Liver (tissue), 9 donors: ENCODE measurements around the gene C21orf58. TPM values are rescaled to one million over a fixed set of nuclear protein-coding genes. Genes with fewer than 3 reads are reported as not detected.

Experiments
- DNase-seq: peaks from one replicate; pipeline ENCODE4 v3.0.0-alpha.2; 2017; ENCODE audit warnings: low spot score
- H3K27ac ChIP-seq, 2 donors: one replicate each; pipeline ENCODE4 v1.7.0; 2013; ENCODE audit warnings: inconsistent platforms in 2 of 2, low read length in 2 of 2, control low read depth in 1 of 2, low read depth in 1 of 2, mild to moderate bottlenecking in 1 of 2
- H3K27me3 ChIP-seq, 4 donors: one replicate each; pipeline versions ENCODE4 v1.6.1 to v1.7.0; 2013; ENCODE audit warnings: low read length in 3 of 4, inconsistent platforms in 1 of 4, mild to moderate bottlenecking in 1 of 4, moderate library complexity in 1 of 4; ENCODE audit not compliant: control insufficient read depth in 4 of 4, insufficient read depth in 4 of 4
- H3K36me3 ChIP-seq, 4 donors: one replicate each; pipeline versions ENCODE4 v1.6.1 to v1.7.0; 2013; ENCODE audit warnings: low read length in 3 of 4, mild to moderate bottlenecking in 3 of 4, low read depth in 1 of 4, moderate library complexity in 1 of 4; ENCODE audit not compliant: control insufficient read depth in 4 of 4, insufficient read depth in 3 of 4
- H3K4me1 ChIP-seq, 4 donors: one replicate each; pipeline versions ENCODE4 v1.6.1 to v1.7.0; 2013; ENCODE audit warnings: low read length in 3 of 4, mild to moderate bottlenecking in 3 of 4, moderate library complexity in 1 of 4; ENCODE audit not compliant: control insufficient read depth in 4 of 4, insufficient read depth in 4 of 4
- H3K4me3 ChIP-seq, 3 donors: one replicate each; pipeline versions ENCODE4 v1.6.1 to v1.7.0; 2013; ENCODE audit warnings: low read length in 3 of 3, control low read depth in 1 of 3, low read depth in 1 of 3, mild to moderate bottlenecking in 1 of 3
- H3K9ac ChIP-seq, 2 donors: one replicate each; pipeline ENCODE4 v1.7.0; 2013; ENCODE audit warnings: low read length in 2 of 2, mild to moderate bottlenecking in 2 of 2, moderate library complexity in 2 of 2, control low read depth in 1 of 2, low read depth in 1 of 2
- H3K9me3 ChIP-seq, 4 donors: one replicate each; pipeline versions ENCODE4 v1.6.1 to v1.7.0; 2013; ENCODE audit warnings: low read length in 3 of 4; ENCODE audit not compliant: control insufficient read depth in 4 of 4
- ATF3 ChIP-seq: IDR thresholded peaks from 2 replicates; pipeline ENCODE4 v1.6.1; 2016; ENCODE audit warnings: antibody characterized with exemption
- CTCF ChIP-seq: fragments of 150-350 bp; IDR thresholded peaks from 2 replicates; pipeline ENCODE4 v1.5.1; 2017; ENCODE audit warnings: improper control_type of control experiment, low read depth, low read length; ENCODE audit not compliant: missing input control
- EGR1 ChIP-seq, 2 donors: IDR thresholded peaks; 2 replicates each; pipeline ENCODE4 v1.6.1; 2016 to 2018; ENCODE audit warnings: antibody characterized with exemption in 2 of 2, low read depth in 2 of 2
- FOXA1 ChIP-seq: IDR thresholded peaks from 2 replicates; pipeline ENCODE4 v1.6.1; 2016; ENCODE audit warnings: antibody characterized with exemption
- FOXA2 ChIP-seq: IDR thresholded peaks from 2 replicates; pipeline ENCODE4 v1.6.1; 2016; ENCODE audit warnings: antibody characterized with exemption
- GABPA ChIP-seq, 2 donors: IDR thresholded peaks in 1 of 2; conservative IDR thresholded peaks in 1 of 2; 2 replicates each; pipeline ENCODE4 v1.6.1; 2016; ENCODE audit warnings: antibody characterized with exemption in 2 of 2, mild to moderate bottlenecking in 1 of 2, moderate library complexity in 1 of 2
- NR2F2 ChIP-seq: IDR thresholded peaks from 2 replicates; pipeline ENCODE4 v1.6.1; 2016; ENCODE audit warnings: antibody characterized with exemption
- RAD21 ChIP-seq, 2 donors: IDR thresholded peaks; 2 replicates each; pipeline ENCODE4 v1.6.1; 2016; ENCODE audit warnings: antibody characterized with exemption in 2 of 2, mild to moderate bottlenecking in 2 of 2
- REST ChIP-seq: IDR thresholded peaks from 2 replicates; pipeline ENCODE4 v1.6.1; 2016; ENCODE audit warnings: antibody characterized with exemption, mild to moderate bottlenecking
- RXRA ChIP-seq, 2 donors: IDR thresholded peaks; 2 replicates each; pipeline ENCODE4 v1.6.1; 2017 to 2018; ENCODE audit warnings: antibody characterized with exemption in 2 of 2, mild to moderate bottlenecking in 1 of 2
- SP1 ChIP-seq: IDR thresholded peaks from 2 replicates; pipeline ENCODE4 v1.6.1; 2018; ENCODE audit warnings: antibody characterized with exemption, mild to moderate bottlenecking
- TAF1 ChIP-seq: conservative IDR thresholded peaks from 2 replicates; pipeline ENCODE4 v1.6.1; 2016; ENCODE audit warnings: antibody characterized with exemption, mild to moderate bottlenecking
- YY1 ChIP-seq: IDR thresholded peaks from 2 replicates; pipeline ENCODE4 v1.6.1; 2016; ENCODE audit warnings: antibody characterized with exemption, mild to moderate bottlenecking
- ZBTB33 ChIP-seq: IDR thresholded peaks from 2 replicates; pipeline ENCODE4 v1.6.1; 2016; ENCODE audit warnings: antibody characterized with exemption
- WGBS: extraction: QIAGEN DNeasy Blood & Tissue Kit; methylation state at CpG from one replicate; pipeline ENCODE4 v1.1.7; 2013; 5-methylcytosine and 5-hydroxymethylcytosine counted together
- polyA plus RNA-seq, 2 donors: library from polyadenylated mRNA; stranded (reverse) in 1 of 2; unstranded in 1 of 2; fragments of 200-250 nt in 1 of 2; fragments of >200 nt in 1 of 2; fragmentation: Nextera tagmentation in 1 of 2; extraction: Ambion mirVana in 1 of 2; gene quantifications; one replicate each; pipeline versions ENCODE4 v1.2.1 to v1.2.3, GENCODE V29; 2013 to 2015
- total RNA-seq, 2 donors: library from RNA; depleted of rRNA; stranded (reverse); fragments of >200 nt; gene quantifications; one replicate each; pipeline ENCODE4 v1.2.3, GENCODE V29; 2014
- TF ChIP-seq, protein P1 (sequence below): IDR thresholded peaks from 2 replicates; pipeline ENCODE4 v1.6.1; 2016; ENCODE audit warnings: antibody characterized with exemption
- donor health status: healthy.
- donor health status: healthy.
- donor health status: healthy.
- donor health status: healthy.
- donor health status: healthy.

The C21orf58 gene
- total and polyA plus RNA-seq, 4 donors = 0.59 to 17.7 (median 0.68) TPM

DNA sequence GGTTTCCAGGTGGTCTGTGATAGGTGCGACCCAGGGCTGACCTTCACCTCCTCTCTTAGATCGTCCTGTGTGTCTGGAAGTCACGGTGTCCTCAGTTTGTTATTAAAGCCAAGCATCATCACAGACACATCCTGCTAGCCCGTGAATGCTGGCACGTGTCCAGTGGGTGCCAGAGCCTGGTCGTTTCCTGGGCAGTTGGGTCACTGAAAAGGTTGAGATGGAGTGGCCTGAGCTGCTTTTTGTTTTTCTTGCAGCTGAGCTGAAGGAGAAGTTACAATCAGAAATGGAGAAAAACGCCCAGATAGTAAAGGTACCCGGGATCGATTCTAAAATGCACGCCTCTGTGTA, 23.5 kb upstream of the C21orf58 start:
- DNase-seq = no peak
- Histone ChIP-seq H3K36me3 (peaks cover 10 to 52% (median 30%) of the 10 kb centered on the region in 4 donors), H3K4me3 (no peak overlapping the region), H3K27me3 (no peaks in the 10 kb centered on the region), H3K9ac (no peak overlapping the region), H3K9me3 (no peaks in the 10 kb centered on the region), H3K27ac (no peak overlapping the region), H3K4me1 (no peaks in the 10 kb centered on the region)
- TF ChIP-seq RXRA (IDR thresholded peaks at IDR 0.05) (no peak), TAF1 (no peak), REST (no peak), SP1 (no peak), FOXA1 (no peak), EGR1 (IDR thresholded peaks at IDR 0.05; ENCODE audit: low read depth in 2 of 2) (no peak)
- 81% methylated on average over 10 of the region's 10 CpGs for WGBS

GRCh38 chr21:46346296-46347202, 22.9 kb upstream of the C21orf58 start:
- Histone ChIP-seq H3K4me1 (no peaks in the 10 kb centered on the region), H3K4me3 (no peak overlapping the region), H3K27ac (no peak overlapping the region), H3K27me3 (no peaks in the 10 kb centered on the region), H3K36me3 (peaks cover 10 to 46% (median 24%) of the 10 kb centered on the region in 4 donors), H3K9ac (no peak overlapping the region), H3K9me3 (no peaks in the 10 kb centered on the region)
- DNase-seq = no peak
- WGBS = 94% methylated on average over 34 of the region's 34 CpGs
- no peak for TF ChIP-seq RAD21 (IDR thresholded peaks at IDR 0.05)
- TF ChIP-seq GABPA (IDR thresholded peaks at IDR 0.05 in 1 of 2, conservative IDR thresholded peaks at IDR 0.05 in 1 of 2) = no peak

- H3K9ac ChIP-seq = no peak overlapping the region
- 97% methylated on average over 14 of the region's 14 CpGs for WGBS
These were observed 22.2 kb upstream of the C21orf58 start for GRCh38 chr21:46345861-46346260.

More at GRCh38 chr21:46345861-46346260, 22.2 kb upstream of the C21orf58 start:
- no peaks in the 10 kb centered on the region for H3K27me3 ChIP-seq
- DNase-seq = no peak
- TF ChIP-seq ATF3 (no peak), EGR1 (IDR thresholded peaks at IDR 0.05; ENCODE audit: low read depth in 2 of 2) (no peak), NR2F2 (no peak), FOXA2 (no peak), CTCF (no peak), YY1 (no peak), ZBTB33 (no peak), TAF1 (no peak), RAD21 (IDR thresholded peaks at IDR 0.05) (no peak)
- TF ChIP-seq, protein P1, sequence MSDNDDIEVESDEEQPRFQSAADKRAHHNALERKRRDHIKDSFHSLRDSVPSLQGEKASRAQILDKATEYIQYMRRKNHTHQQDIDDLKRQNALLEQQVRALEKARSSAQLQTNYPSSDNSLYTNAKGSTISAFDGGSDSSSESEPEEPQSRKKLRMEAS = no peak
- no peak overlapping the region for H3K4me3 ChIP-seq
- no peak overlapping the region for H3K27ac ChIP-seq
- H3K4me1 ChIP-seq = no peaks in the 10 kb centered on the region
- no peaks in the 10 kb centered on the region for H3K9me3 ChIP-seq
- H3K36me3 ChIP-seq = peaks cover 8 to 39% (median 19%) of the 10 kb centered on the region in 4 donors
